Small intestine (tissue), 7 donors: ENCODE measurements around the gene TMED8. TPM values are rescaled to one million over a fixed set of nuclear protein-coding genes. Genes with fewer than 3 reads are reported as not detected.
A peak's percentile ranks its signal among the peaks of the same experiment; 100 is the strongest.

Experiments
- DNase-seq, 2 donors: peaks; one replicate each; pipeline versions ENCODE4 v3.0.0 to v3.0.0-alpha.2; 2013
- FAIRE-seq: peaks from 2 replicates; lab custom pipeline; 2012; peaks lifted over from hg19 to GRCh38; lab: Jason Lieb, UNC
- H3K27ac ChIP-seq, 3 donors: one replicate each; pipeline ENCODE4 v1.5.1; 2013; ENCODE audit warnings: low read length in 2 of 3, mild to moderate bottlenecking in 2 of 3, control low read depth in 1 of 3, inconsistent platforms in 1 of 3, low read depth in 1 of 3, moderate library complexity in 1 of 3
- H3K27me3 ChIP-seq, 3 donors: one replicate each; pipeline ENCODE4 v1.6.1; 2013; ENCODE audit warnings: low read length in 3 of 3, inconsistent platforms in 1 of 3; ENCODE audit not compliant: control insufficient read depth in 3 of 3, insufficient read depth in 3 of 3
- H3K36me3 ChIP-seq, 3 donors: one replicate each; pipeline ENCODE4 v1.6.1; 2013; ENCODE audit warnings: low read length in 3 of 3, inconsistent platforms in 1 of 3, low read depth in 1 of 3, mild to moderate bottlenecking in 1 of 3, moderate library complexity in 1 of 3; ENCODE audit not compliant: control insufficient read depth in 3 of 3, insufficient read depth in 2 of 3
- H3K4me1 ChIP-seq, 3 donors: one replicate each; pipeline ENCODE4 v1.6.1; 2013; ENCODE audit warnings: low read length in 2 of 3, inconsistent platforms in 1 of 3, low read depth in 1 of 3, mild to moderate bottlenecking in 1 of 3, moderate library complexity in 1 of 3; ENCODE audit not compliant: control insufficient read depth in 3 of 3, insufficient read depth in 2 of 3
- H3K4me3 ChIP-seq, 3 donors: one replicate each; pipeline ENCODE4 v1.5.1; 2013; ENCODE audit warnings: low read length in 3 of 3, control low read depth in 1 of 3, inconsistent platforms in 1 of 3, low read depth in 1 of 3, mild to moderate bottlenecking in 1 of 3, moderate library complexity in 1 of 3
- H3K9me3 ChIP-seq, 2 donors: one replicate each; pipeline ENCODE4 v1.6.1; 2013; ENCODE audit warnings: low read depth in 1 of 2, low read length in 1 of 2; ENCODE audit not compliant: control insufficient read depth in 2 of 2, insufficient read depth in 1 of 2
- WGBS, 3 donors: extraction: QIAGEN DNeasy Blood & Tissue Kit; methylation state at CpG; one replicate each; pipeline ENCODE4 v1.1.7; 2013; 5-methylcytosine and 5-hydroxymethylcytosine counted together
- polyA plus RNA-seq, 4 donors: library from polyadenylated mRNA; stranded (reverse) in 3 of 4; unstranded in 1 of 4; fragments of 200-250 nt in 3 of 4; fragments of 120-200 nt in 1 of 4; gene quantifications; one replicate each; pipeline versions ENCODE4 v1.2.1 to v1.2.3, GENCODE V29; 2013
- donor health status: healthy with polysubstance abuse.
- donor health status: control.
- donor health status: control.
- donor health status: Bipolar disorder and iron deficiency.
- donor health status: healthy.

Gene TMED8
- polyA plus RNA-seq, 4 donors, result 1.9 to 14.0 (median 3.2) TPM

DNA sequence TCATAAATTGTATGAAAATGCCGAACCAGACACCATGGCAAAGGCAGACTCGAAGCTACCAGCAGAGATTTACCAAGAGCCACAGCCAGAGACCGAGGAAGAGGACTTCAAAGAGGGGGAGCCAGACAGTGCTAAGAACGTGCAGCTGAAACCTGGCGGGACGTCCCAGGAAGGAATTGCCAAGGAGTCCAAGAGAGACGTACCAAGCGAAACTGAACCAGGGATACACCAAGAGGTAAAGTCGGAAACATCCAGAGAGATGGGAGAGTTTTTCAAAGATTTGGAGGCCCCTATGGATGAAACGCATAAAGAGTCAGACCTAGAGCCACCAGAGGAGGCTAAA lies 579 bp upstream of the TMED8 start:
- no peak for FAIRE-seq
- Histone ChIP-seq H3K27ac (peak overlapping the region in 1 of 3 donors; percentile 89), H3K4me3 (peak overlapping the region; percentile 87 to 96 (median 89)), H3K36me3 (no peaks in the 10 kb centered on the region), H3K4me1 (peaks cover 0 to 9% (median 0%) of the 10 kb centered on the region in 3 donors), H3K27me3 (no peaks in the 10 kb centered on the region), H3K9me3 (no peaks in the 10 kb centered on the region)
- WGBS, 3 donors, result 9 to 14% (median 12%) methylated on average over 10 of the region's 10 CpGs
- no peak for DNase-seq

DNA sequence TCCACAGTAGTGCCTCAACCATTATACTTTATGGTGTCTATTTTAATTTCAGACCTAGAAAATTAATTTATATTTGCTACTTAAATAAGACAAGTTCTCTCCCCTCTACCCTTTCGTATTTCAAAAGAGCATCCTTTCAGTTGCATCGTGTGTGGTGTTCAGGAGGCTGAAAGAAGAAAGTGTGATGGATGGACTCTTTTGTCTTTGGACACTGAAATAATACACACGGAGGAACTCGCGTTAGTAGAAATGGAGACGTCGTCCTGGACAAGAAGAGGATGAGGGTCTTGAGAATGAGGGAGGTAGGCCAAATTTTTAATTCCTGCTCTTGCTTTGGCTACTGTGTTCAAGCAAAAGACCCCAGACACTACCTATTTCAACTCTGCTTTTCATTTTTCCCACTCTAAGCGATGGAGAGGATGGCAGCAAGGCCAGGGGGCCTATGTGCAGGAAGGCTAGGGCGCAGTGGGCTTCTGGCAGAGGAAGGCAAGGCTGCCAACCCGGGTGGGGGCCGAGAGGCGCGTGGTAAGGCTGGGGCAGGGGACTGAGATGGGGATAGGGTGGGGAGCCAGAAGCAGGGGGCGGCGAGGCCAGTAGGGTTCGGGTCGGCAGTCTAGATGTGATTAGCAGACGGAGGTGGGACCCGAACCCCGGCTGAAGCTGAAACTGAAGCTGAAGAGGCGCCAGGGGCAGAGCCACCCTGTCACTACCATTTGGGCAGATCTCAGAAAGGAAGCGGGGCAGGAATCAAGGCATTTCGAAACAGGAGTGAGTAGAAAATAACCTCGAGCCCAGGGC lies 722 bp downstream of the TMED8 start:
- Histone ChIP-seq H3K27ac (peak overlapping the region; percentile 66 to 89 (median 79)), H3K4me3 (peak overlapping the region; percentile 87 to 96 (median 89)), H3K36me3 (no peaks in the 10 kb centered on the region), H3K4me1 (peaks cover 0 to 12% (median 0%) of the 10 kb centered on the region in 3 donors), H3K27me3 (no peaks in the 10 kb centered on the region), H3K9me3 (no peaks in the 10 kb centered on the region)
- whole genome bisulfite sequencing, 3 donors, result 12 to 18% (median 16%) methylated on average over 24 of the region's 24 CpGs
- DNase-seq, result peak in 1 of 2 donors; percentile 20
- FAIRE-seq, result no peak

DNA sequence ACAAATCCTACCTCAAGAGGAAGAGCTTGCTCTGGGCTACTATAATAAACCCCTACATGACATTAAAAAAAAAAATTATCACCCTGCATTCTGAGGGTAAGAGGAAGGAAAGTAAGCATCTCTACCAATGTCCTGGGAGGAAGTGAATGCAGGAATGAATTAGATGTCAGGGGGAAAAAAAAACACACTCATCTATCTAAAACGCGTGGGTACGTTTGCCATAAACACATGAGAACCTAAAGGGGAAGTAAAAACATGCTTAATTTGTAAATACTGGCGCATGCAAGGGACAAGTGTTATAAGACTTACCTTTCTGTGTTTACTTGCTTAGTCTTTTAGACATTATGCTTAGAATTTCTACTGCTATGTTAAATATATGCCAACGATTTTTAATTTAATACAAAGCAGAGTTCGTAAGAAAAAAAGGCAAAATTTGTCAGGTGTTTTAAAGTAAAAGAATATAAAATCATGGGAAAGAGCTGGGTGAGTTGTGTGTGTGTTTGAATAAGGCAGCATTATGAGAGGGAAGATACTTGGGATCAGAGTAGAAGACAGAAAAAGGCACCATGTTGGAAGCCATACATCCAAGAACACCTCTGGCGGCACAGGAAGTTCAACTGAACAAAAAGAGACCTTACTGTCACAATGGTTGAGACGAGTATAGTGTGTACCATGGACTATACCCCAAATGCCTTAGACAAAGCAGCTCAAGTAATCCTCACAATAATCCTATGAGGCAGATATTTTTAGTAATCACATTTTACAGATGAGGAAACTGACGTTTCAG lies 1.5 kb downstream of the TMED8 start:
- Histone ChIP-seq H3K27me3 (no peaks in the 10 kb centered on the region), H3K27ac (no peak overlapping the region), H3K36me3 (no peaks in the 10 kb centered on the region), H3K4me3 (peak overlapping the region in 1 of 3 donors; percentile 89), H3K4me1 (peaks cover 0 to 12% (median 0%) of the 10 kb centered on the region in 3 donors), H3K9me3 (no peaks in the 10 kb centered on the region)
- WGBS, 3 donors, result 67 to 85% (median 70%) methylated on average over 9 of the region's 9 CpGs
- no peak for DNase-seq
- FAIRE-seq, result no peak

DNA sequence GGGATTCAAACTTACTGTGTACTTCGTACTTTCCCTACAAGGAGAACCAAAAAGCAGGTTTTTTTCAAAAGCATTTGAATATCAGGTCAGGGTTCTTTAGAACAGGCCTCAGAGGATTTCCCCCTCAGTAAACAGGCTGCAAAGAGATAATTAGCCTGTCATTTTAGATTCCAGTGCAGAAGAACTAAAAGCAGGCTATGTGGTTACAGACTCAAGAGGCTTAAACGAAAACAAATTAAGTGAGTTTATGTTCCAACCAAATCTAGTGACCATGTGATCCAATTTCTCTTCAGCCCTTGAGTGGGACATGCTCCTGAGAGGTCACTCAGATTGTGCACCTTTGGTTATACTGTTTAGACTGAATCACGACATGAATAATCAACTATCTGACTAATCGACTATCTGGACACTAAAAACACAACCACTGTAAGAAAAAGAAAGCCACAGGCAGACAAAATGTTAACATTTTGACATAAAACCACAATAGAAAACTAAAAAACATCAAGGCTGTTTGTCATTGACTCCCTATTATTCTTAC lies 4.5 kb downstream of the TMED8 start:
- Histone ChIP-seq H3K4me1 (peaks cover 0 to 9% (median 2%) of the 10 kb centered on the region in 3 donors), H3K27ac (peak overlapping the region in 1 of 3 donors; percentile 1), H3K36me3 (no peaks in the 10 kb centered on the region), H3K9me3 (no peaks in the 10 kb centered on the region), H3K27me3 (no peaks in the 10 kb centered on the region), H3K4me3 (no peak overlapping the region)
- 34 to 46% (median 42%) methylated on average over 4 of the region's 4 CpGs for WGBS, 3 donors
- DNase-seq, result peak; percentile 3 to 46
- FAIRE-seq, result no peak

DNA sequence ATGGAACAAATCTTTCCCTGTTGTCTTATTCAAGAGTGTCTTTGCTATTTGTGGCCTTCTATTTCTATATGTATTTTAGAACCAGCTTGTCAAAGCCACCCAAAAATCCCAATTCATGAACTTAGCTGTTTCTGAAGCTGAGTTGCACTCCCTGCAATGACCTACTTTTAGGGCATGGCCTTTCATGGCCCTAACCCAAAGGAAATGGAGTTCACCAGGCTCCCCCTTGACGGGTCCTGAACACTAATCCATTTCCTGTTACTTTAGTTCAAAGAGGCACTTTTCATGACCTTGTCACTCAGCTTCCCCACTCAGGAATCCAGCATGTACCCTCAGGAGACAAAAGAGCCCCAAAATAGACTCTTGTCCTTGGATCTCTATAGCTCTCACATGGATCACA lies 7.6 kb downstream of the TMED8 start:
- DNase-seq, result no peak
- FAIRE-seq, result no peak
- no peaks in the 10 kb centered on the region for H3K36me3 ChIP-seq
- peaks cover 0 to 3% (median 2%) of the 10 kb centered on the region in 3 donors for H3K4me1 ChIP-seq
- 45 to 86% (median 55%) methylated on average over 1 of the region's 1 CpG for WGBS, 3 donors
- H3K27me3 ChIP-seq, result no peaks in the 10 kb centered on the region
- no peaks in the 10 kb centered on the region for H3K9me3 ChIP-seq
- H3K27ac ChIP-seq, result no peak overlapping the region
- no peak overlapping the region for H3K4me3 ChIP-seq

DNA sequence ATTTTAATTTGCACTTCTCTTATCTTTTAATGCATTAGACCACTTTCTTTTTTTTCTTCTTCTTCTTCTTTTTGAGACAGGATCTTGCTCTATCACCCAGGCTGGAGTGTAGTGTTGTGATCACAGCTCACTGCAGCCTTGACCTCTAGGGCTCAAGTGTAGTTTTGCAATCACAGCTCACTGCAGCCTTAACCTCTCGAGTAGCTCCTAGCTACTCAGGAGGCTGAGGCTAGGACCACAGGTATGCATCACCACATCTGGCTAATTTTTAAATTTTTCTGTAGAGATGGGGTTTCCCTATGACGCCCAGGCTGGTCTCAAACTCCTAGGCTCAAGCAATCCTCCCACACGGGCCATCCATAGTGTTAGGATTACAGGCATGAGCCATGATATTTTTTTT lies 12.7 kb downstream of the TMED8 start:
- 88 to 92% (median 89%) methylated on average over 3 of the region's 3 CpGs for WGBS, 3 donors
- FAIRE-seq, result no peak

DNA sequence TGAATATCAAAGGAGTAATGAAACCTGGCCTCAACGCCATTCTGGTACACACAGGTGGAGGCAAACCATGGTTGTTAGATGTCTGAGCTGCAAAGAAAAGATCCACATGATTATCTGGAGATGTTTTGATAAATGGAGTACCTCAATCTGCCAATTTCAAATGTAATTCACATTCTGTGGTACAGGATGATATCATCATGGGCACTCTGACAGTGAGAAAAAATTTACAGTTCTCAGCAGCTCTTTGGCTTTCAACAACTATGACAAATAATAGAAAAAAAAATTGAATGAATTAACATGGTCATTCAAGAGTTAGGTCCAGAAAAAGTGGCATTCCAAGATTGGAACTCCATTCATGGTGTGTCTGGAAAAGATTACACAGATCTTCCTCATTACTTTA lies 17.3 kb downstream of the TMED8 start:
- no peaks in the 10 kb centered on the region for H3K9me3 ChIP-seq
- no peaks in the 10 kb centered on the region for H3K36me3 ChIP-seq
- no peaks in the 10 kb centered on the region for H3K4me1 ChIP-seq
- no peak for FAIRE-seq
- 86 to 91% (median 90%) methylated on average over 1 of the region's 1 CpG for WGBS, 3 donors
- H3K27me3 ChIP-seq, result no peaks in the 10 kb centered on the region
- H3K4me3 ChIP-seq, result no peak overlapping the region
- no peak for DNase-seq
- no peak overlapping the region for H3K27ac ChIP-seq

More for the DNA sequence above, 12.7 kb downstream of the TMED8 start:
- no peak overlapping the region for H3K27ac ChIP-seq
- no peak for DNase-seq
- no peaks in the 10 kb centered on the region for H3K27me3 ChIP-seq
- H3K4me1 ChIP-seq, result no peaks in the 10 kb centered on the region
- no peaks in the 10 kb centered on the region for H3K36me3 ChIP-seq
- no peak overlapping the region for H3K4me3 ChIP-seq
- H3K9me3 ChIP-seq, result no peaks in the 10 kb centered on the region

DNA sequence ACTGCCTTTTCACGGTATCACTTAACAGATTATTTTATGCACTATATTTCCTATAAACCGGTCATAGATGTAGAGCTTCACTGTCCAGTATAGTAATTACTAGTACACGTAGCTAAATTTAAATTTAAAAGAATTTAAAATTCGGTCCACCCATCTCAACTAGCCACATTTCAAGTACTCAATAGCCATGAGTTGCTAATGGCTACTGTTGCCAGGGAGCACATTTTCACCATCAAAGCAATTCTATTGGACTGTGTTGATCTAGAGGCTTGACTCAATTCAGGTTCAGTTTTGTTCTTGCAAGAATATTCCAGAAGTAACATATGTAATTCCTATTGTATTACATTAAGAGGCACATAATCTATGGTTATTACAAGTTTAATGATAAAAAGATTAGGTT lies 20.0 kb downstream of the TMED8 start:
- Histone ChIP-seq H3K27ac (no peak overlapping the region), H3K4me1 (no peaks in the 10 kb centered on the region), H3K4me3 (no peak overlapping the region), H3K9me3 (no peaks in the 10 kb centered on the region), H3K27me3 (no peaks in the 10 kb centered on the region), H3K36me3 (no peaks in the 10 kb centered on the region)
- FAIRE-seq (no peak), DNase-seq (no peak)
- 91 to 99% (median 95%) methylated on average over 4 of the region's 4 CpGs for WGBS, 3 donors
